Fibroblast of pulmonary artery (primary cell): ENCODE data around the gene CHAT.

Experiments
- DNase-seq: peaks from one replicate; pipeline ENCODE4 v3.0.0-alpha.2; 2010; ENCODE audit warnings: low read depth
- H3K4me3 ChIP-seq: replicated peaks from 2 replicates; pipeline ENCODE4 v1.5.1; 2011; ENCODE audit warnings: low read depth, mild to moderate bottlenecking, control low read depth, low read length, moderate library complexity
- CTCF ChIP-seq: IDR thresholded peaks from 2 replicates; pipeline ENCODE4 v1.5.1; 2011; ENCODE audit warnings: mild to moderate bottlenecking, control low read depth, low read length, inconsistent platforms; ENCODE audit errors: missing control alignments

Gene CHAT

GRCh38 chr10:49661140-49661856, 47.5 kb downstream of the CHAT start:
- no peak for DNase-seq
- H3K4me3 ChIP-seq = no peak overlapping the region
- no peak for TF ChIP-seq CTCF

DNA sequence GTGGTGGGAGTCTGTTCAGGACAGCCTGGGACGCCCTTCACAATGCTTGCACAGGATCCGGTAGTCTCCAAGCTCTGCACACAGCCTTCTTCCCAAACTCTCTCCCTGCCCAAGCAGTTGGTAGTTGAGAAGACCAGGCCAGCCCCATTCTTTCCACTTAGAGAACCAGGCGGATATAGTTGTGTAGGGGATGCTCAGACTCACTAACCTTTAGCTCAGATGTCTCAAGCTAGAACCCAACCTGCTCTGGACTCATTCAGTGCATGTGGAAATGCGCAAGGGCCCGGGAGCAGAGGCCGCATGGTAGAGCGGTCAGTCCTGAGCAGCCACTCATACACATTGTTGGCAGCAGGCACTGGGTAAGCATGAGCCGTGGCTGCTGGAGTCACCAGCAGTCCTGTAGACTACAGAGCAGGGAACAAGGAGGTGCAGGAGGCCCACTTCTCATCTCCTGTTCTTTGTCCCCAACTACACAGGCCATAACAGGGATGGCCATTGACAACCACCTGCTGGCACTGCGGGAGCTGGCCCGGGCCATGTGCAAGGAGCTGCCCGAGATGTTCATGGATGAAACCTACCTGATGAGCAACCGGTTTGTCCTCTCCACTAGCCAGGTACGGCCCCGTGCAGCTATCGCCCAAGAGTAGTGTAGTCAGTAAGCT, 48.5 kb downstream of the CHAT start:
- TF ChIP-seq CTCF = no peak
- H3K4me3 ChIP-seq = no peak overlapping the region
- DNase-seq = no peak

DNA sequence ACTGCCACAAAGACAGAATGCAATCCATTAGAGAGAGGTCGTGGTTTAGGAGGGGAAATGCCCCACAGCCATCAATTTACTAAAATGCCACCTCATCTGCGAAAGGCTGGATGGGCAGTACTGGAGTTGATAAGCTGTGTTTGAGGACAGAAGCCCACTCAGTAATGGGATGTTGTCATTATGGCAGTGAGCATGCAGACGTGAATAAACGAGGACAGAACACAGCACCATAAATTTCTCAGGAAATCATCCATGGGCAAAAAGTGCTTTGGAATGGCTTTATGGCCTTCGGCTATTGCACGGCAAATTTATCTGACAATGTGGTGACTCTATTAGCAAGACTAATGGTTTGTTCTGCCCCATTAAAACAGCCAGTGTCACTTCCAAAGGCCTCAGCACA, 49.8 kb downstream of the CHAT start:
- DNase-seq = no peak
- TF ChIP-seq CTCF = no peak
- H3K4me3 ChIP-seq = no peak overlapping the region

DNA sequence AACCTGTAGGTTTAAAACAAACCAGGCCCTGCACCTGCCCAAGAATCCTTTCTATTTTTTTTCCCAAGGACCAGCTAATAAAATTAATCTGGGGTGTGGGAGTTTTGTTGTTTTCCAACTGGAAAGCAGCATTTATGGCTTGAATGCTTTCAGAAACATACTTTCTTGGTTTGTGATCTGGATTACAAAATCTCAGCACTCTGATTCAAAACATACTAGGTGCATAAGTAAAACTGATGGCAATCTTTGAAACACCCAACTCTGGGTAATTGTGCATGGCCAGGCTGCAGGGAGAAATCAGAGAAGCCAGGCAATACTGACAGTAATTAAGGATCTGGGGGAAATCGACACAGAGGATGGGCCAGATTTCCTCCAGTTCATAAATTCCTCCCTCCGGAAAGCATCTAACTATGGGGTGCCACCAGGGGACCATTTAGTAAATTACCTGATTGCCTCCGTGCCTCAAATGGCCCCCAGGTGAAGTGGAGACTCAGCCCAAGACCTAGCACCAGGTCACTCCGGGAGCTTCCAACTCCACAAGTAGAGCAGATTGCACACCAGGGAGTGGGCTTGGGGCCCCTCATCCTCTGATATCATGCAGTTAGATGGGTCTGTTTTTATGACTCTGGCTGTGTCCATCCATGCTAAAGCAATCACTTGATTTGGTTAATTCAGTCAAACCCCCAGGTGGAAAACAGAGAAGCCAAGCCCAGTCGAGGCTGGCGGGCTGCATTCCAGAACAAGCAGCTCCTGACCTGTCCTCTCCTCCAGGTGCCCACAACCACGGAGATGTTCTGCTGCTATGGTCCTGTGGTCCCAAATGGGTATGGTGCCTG, 50.4 kb downstream of the CHAT start:
- no peak for TF ChIP-seq CTCF
- no peak overlapping the region for H3K4me3 ChIP-seq
- no peak for DNase-seq

DNA sequence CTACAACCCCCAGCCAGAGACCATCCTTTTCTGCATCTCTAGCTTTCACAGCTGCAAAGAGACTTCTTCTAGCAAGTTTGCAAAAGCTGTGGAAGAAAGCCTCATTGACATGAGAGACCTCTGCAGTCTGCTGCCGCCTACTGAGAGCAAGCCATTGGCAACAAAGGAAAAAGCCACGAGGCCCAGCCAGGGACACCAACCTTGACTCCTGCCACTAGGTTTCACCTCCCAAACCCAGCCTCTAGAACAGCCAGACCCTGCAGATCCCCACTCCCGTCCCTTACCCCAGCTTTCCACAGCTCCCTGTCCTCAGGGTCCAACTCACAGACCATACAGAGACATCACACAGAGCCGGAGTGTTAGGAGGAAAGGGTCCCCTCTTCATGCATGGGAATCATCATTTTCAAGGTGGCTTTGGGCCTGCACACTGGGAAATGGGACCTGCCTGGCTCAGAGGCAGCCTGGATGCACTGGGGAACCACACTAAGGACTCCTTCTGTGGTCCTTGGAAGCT, 51.1 kb downstream of the CHAT start:
- no peak overlapping the region for H3K4me3 ChIP-seq
- TF ChIP-seq CTCF = no peak
- DNase-seq = no peak

- no peak for DNase-seq
- H3K4me3 ChIP-seq = no peak overlapping the region
- no peak for TF ChIP-seq CTCF
Observed at GRCh38 chr10:49666054-49666615, 52.3 kb downstream of the CHAT start.
